ENCODE data around the gene AP2M1.
"Not testable (repeated sequence)": the region's sequence is repeated elsewhere in the genome, so short reads cannot be mapped to it uniquely, and the experiment has no call there.

AP2M1 gene

DNA sequence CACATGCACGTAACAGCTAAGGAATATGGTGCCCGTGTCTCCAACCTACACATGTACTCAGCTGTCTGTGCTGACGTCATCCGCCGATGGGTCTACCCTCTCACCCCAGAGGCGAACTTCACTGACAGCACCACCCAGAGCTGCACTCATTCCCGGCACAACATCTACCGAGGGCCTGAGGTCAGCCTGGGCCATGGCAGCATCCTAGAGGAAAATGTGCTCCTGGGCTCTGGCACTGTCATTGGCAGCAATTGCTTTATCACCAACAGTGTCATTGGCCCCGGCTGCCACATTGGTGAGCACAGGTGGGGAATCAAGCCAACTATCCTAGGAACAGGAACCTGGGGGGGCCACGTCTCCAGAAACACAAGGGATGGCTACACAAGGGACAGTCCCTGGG, 34.2 kb upstream of the AP2M1 start:
- H3K36me3 ChIP-seq = peaks cover 81 to 87% (median 85%) of the 10 kb centered on the region in 11 experiments
- H4K20me1 ChIP-seq = peaks cover 0 to 91% (median 74%) of the 10 kb centered on the region in 11 experiments; a peak in 20 of 22 replicates
- H3K9me3 ChIP-seq (replicated peaks in 1 of 11) = no peaks in the 10 kb centered on the region
- peaks cover 19 to 37% (median 29%) of the 10 kb centered on the region in 10 experiments for H3K4me1 ChIP-seq
- H3K4me2 ChIP-seq = no peak overlapping the region
- TF ChIP-seq Cebpa-rat (IDR thresholded peaks at IDR 0.05) = no peak
- H3K9ac ChIP-seq = 0 out of 22 replicates have a peak overlapping the region, but pooled peaks of 1 of the 11 experiments have one; percentile 14
- no peak overlapping the region for H3K4me3 ChIP-seq
- no peaks in the 10 kb centered on the region for H3K27me3 ChIP-seq
- H3K27ac ChIP-seq = no peak overlapping the region

DNA sequence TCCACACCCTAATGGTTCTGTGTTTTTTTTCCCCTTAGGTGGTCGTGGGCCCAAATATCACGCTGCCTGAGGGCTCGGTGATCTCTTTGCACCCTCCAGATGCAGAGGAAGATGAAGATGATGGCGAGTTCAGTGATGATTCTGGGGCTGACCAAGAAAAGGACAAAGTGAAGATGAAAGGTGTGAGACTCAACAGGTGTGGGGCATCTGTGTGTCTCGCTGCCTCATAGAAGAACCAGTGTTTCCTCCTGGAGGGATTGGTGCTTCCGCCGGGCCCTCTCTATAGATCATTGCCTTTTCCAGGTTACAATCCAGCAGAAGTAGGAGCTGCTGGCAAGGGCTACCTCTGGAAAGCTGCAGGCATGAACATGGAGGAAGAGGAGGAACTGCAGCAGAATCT, 32.5 kb upstream of the AP2M1 start:
- Histone ChIP-seq H3K9ac (0 out of 22 replicates have a peak overlapping the region, but pooled peaks of 2 of the 11 experiments have one; percentile 5 to 7), H3K4me1 (peaks cover 8 to 26% (median 20%) of the 10 kb centered on the region in 10 experiments), H3K27ac (no peak overlapping the region), H3K36me3 (peaks cover 92 to 100% (median 98%) of the 10 kb centered on the region in 11 experiments), H3K4me2 (no peak overlapping the region), H3K27me3 (no peaks in the 10 kb centered on the region), H3K9me3 (replicated peaks in 1 of 11) (no peaks in the 10 kb centered on the region), H3K4me3 (no peak overlapping the region), H4K20me1 (peaks cover 0 to 87% (median 73%) of the 10 kb centered on the region in 11 experiments; a peak in 20 of 22 replicates)
- no peak for TF ChIP-seq Cebpa-rat (IDR thresholded peaks at IDR 0.05)

DNA sequence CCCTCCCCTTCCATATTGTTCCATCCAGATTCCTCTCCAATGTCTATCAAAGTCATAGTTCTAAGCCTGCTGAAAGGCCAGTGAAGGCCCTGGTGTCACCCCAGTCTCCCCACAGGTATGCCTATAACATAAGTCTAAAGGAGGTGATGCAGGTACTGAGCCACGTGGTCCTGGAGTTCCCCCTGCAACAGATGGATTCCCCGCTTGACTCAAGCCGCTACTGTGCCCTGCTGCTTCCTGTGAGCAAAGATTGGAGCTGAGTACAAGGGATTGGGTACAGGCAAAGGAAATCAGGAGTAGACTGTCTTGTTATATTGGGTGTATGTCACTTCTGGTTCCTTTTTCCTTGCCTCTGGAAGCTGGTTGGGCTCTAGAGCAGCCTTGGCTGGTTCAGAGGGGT, 31.3 kb upstream of the AP2M1 start:
- no peak for TF ChIP-seq Cebpa-rat (IDR thresholded peaks at IDR 0.05)
- peaks cover 82 to 89% (median 87%) of the 10 kb centered on the region in 11 experiments for H3K36me3 ChIP-seq
- H3K27ac ChIP-seq = no peak overlapping the region
- no peak overlapping the region for H3K4me2 ChIP-seq
- H4K20me1 ChIP-seq = peaks cover 0 to 76% (median 61%) of the 10 kb centered on the region in 11 experiments; a peak in 18 of 22 replicates
- H3K27me3 ChIP-seq = no peaks in the 10 kb centered on the region
- H3K9me3 ChIP-seq (replicated peaks in 1 of 11) = no peaks in the 10 kb centered on the region
- H3K4me3 ChIP-seq = no peak overlapping the region
- peaks cover 0 to 18% (median 15%) of the 10 kb centered on the region in 10 experiments; a peak in 9 of 20 replicates for H3K4me1 ChIP-seq
- peak overlapping the region in 2 of 11 experiments; percentile 10 to 53; a peak in 2 of 22 replicates for H3K9ac ChIP-seq

DNA sequence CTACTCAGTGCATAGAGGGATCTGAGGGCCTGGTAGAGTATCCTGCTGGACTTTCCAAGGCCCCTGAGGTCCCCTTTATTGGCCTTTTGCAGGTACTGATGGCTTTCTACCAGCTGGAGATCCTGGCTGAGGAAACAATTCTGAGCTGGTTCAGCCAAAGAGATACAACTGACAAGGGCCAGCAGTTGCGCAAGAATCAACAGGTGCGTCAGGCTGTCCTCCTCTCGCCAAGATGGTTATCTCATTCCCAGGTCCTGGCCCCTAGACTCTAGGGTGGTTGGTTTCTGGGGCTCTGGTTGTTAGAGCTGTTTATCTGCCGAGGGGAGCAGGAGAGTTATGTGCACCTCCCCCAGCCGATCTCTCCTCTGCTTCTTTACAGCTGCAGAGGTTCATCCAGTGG, 30.1 kb upstream of the AP2M1 start:
- Histone ChIP-seq H4K20me1 (peaks cover 0 to 64% (median 50%) of the 10 kb centered on the region in 11 experiments; a peak in 17 of 22 replicates), H3K27ac (no peak overlapping the region), H3K4me1 (peaks cover 0 to 18% (median 15%) of the 10 kb centered on the region in 10 experiments; a peak in 9 of 20 replicates), H3K9ac (peak overlapping the region in 7 of 11 experiments; percentile 0 to 33 (median 15); a peak in 5 of 22 replicates), H3K9me3 (replicated peaks in 1 of 11) (no peaks in the 10 kb centered on the region), H3K4me3 (no peak overlapping the region), H3K4me2 (peak overlapping the region in 5 of 11 experiments; percentile 12 to 37 (median 26); a peak in 5 of 22 replicates), H3K27me3 (no peaks in the 10 kb centered on the region), H3K36me3 (peaks cover 71 to 78% (median 75%) of the 10 kb centered on the region in 11 experiments)
- peak in 7 of 11 experiments; percentile 20 to 80 (median 55); a peak in 8 of 22 replicates for TF ChIP-seq Cebpa-rat (IDR thresholded peaks at IDR 0.05)

DNA sequence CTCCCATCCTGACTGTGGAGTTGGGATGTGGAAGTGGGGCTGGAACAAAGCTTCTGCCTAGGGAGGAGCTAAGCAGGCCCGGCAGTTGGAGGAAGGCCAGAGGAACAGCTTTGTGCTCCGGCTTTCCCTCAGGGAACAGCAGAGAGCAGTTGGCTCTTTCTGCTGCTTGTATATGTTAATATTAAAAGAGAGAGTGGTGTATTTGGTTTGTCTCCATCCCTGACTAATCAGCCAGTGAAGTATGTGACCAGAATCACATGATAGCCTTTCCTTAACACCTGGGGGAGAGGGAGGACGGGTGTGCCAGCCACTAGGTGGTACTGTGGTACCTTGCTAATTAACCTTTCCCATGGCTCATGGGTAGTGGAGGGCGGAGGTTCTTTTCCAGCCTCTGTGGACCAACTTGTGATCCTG, 29.5 kb upstream of the AP2M1 start:
- Histone ChIP-seq H3K27me3 (no peaks in the 10 kb centered on the region), H4K20me1 (peaks cover 0 to 59% (median 44%) of the 10 kb centered on the region in 11 experiments; a peak in 17 of 22 replicates), H3K36me3 (peaks cover 65 to 72% (median 69%) of the 10 kb centered on the region in 11 experiments), H3K9me3 (replicated peaks in 1 of 11) (no peaks in the 10 kb centered on the region), H3K4me2 (peak overlapping the region in 5 of 11 experiments; percentile 12 to 37 (median 26); a peak in 6 of 22 replicates), H3K27ac (no peak overlapping the region), H3K4me3 (no peak overlapping the region), H3K4me1 (peaks cover 0 to 18% (median 15%) of the 10 kb centered on the region in 10 experiments; a peak in 9 of 20 replicates), H3K9ac (peak overlapping the region in 6 of 11 experiments; percentile 0 to 33 (median 14); a peak in 6 of 22 replicates)
- TF ChIP-seq Cebpa-rat (IDR thresholded peaks at IDR 0.05) = no peak

DNA sequence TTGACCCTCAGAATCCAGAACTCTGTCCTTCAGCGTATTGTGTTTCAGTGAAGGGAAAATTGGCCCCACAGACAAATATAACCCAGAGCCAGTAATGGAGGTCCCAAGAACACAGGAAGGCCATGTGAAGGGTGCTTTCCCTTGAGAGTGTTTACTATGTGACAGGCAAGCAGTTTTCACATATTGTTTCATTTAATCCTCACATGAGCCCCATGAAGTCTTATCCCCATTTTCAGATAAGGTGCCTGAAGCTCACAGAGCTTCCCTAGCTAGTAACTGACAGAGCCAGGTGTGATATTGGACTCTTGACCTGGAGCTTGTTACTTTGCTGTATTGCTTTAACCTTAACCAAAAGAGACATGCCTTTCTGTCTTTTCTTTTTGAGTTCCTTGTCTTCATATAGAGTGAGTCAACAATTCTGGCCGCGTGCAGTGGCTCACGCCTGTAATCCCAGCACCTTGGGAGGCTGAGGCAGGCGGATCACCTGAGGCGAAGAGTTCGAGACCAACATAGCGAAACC, 28.8 kb upstream of the AP2M1 start:
- H4K20me1 ChIP-seq = peaks cover 0 to 52% (median 37%) of the 10 kb centered on the region in 11 experiments; a peak in 16 of 22 replicates
- H3K27me3 ChIP-seq = no peaks in the 10 kb centered on the region
- TF ChIP-seq Cebpa-rat (IDR thresholded peaks at IDR 0.05) = no peak
- no peak overlapping the region for H3K27ac ChIP-seq
- peaks cover 0 to 18% (median 15%) of the 10 kb centered on the region in 10 experiments; a peak in 9 of 20 replicates for H3K4me1 ChIP-seq
- peaks cover 58 to 65% (median 62%) of the 10 kb centered on the region in 11 experiments for H3K36me3 ChIP-seq
- H3K9ac ChIP-seq = no peak overlapping the region
- H3K4me3 ChIP-seq = no peak overlapping the region
- H3K9me3 ChIP-seq (replicated peaks in 1 of 11) = no peaks in the 10 kb centered on the region
- H3K4me2 ChIP-seq = peak overlapping the region in 1 of 11 experiments; percentile 23; a peak in 1 of 22 replicates

DNA sequence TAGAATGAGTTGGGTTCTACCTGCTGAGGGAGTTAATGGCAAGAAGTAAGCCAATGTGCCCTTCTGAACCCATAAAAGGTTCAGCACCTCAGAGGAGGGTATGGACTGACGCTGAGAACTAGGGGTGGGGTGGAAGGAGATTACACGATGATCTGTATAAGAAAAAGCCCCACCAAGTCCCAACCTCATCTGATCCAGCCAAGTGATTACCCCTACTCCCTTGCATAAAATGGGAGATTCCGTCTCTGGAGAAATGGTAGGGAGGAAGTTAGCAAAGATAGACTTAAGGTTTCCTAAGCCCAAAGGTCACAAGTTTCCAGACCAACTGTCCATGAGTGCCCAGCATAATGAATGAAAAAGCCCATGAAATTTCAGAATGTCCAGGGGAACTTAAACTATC, 26.6 kb upstream of the AP2M1 start:
- Histone ChIP-seq H3K27me3 (no peaks in the 10 kb centered on the region), H3K27ac (no peak overlapping the region), H3K9ac (no peak overlapping the region), H3K4me2 (no peak overlapping the region), H3K9me3 (replicated peaks in 1 of 11) (no peaks in the 10 kb centered on the region), H3K4me1 (peaks cover 0 to 18% (median 15%) of the 10 kb centered on the region in 10 experiments; a peak in 9 of 20 replicates), H3K4me3 (no peak overlapping the region), H4K20me1 (peaks cover 0 to 32% (median 22%) of the 10 kb centered on the region in 11 experiments; a peak in 14 of 22 replicates), H3K36me3 (peaks cover 35 to 42% (median 40%) of the 10 kb centered on the region in 11 experiments)
- TF ChIP-seq Cebpa-rat (IDR thresholded peaks at IDR 0.05) = no peak

DNA sequence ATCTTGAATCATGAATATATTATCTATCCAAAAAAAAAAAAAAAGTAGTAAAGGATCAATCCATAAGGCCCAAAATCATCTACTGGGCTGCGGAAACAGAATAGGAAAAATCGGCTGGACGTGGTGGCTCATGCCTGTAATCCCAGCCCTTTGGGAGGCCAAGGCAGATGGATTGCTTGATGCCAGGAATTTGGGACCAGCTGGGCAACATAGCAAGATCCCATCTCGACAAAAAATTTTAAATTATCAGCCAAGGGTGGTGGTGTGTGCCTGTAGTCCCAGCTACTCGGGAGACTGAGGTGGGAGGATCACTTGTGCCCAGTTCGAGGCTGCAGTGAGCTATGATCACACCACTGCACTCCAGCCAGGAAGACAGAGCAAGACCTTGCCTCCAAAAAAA, 25.5 kb upstream of the AP2M1 start:
- Histone ChIP-seq H3K9ac (no peak overlapping the region), H3K4me3 (no peak overlapping the region), H3K4me2 (no peak overlapping the region), H3K27me3 (no peaks in the 10 kb centered on the region), H3K9me3 (replicated peaks in 1 of 11) (no peaks in the 10 kb centered on the region), H3K4me1 (peaks cover 0 to 16% (median 13%) of the 10 kb centered on the region in 10 experiments; a peak in 11 of 20 replicates), H3K27ac (no peak overlapping the region), H4K20me1 (peaks cover 0 to 21% (median 16%) of the 10 kb centered on the region in 11 experiments; a peak in 13 of 22 replicates), H3K36me3 (peaks cover 25 to 32% (median 29%) of the 10 kb centered on the region in 11 experiments)
- no peak for TF ChIP-seq Cebpa-rat (IDR thresholded peaks at IDR 0.05)

DNA sequence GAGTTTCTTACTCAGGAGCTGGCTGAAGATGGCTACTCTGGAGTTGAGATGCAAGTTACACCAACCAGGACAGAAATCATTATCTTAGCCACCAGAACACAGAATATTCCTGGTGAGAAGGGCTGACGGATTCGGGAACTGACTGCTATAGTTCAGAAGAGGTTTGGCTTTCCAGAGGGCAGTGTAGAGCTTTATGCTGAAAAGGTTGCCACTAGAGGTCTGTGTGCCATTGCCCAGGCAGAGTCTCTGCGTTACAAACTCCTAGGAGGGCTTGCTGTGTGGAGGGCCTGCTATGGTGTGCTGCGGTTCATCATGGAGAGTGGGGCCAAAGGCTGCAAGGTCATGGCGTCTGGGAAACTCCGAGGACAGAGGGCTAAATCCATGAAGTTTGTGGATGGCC, 24.9 kb upstream of the AP2M1 start:
- Histone ChIP-seq H3K4me1 (peaks cover 5 to 16% (median 11%) of the 10 kb centered on the region in 10 experiments; a peak in 14 of 20 replicates), H3K36me3 (peaks cover 18 to 25% (median 23%) of the 10 kb centered on the region in 11 experiments), H4K20me1 (peaks cover 0 to 15% (median 10%) of the 10 kb centered on the region in 11 experiments; a peak in 13 of 22 replicates)
- not testable (repeated sequence) for H3K9me3 ChIP-seq (replicated peaks in 1 of 11); H3K4me3 ChIP-seq; H3K27ac ChIP-seq; H3K9ac ChIP-seq; H3K4me2 ChIP-seq; H3K27me3 ChIP-seq
